CD14-positive monocyte (primary cell): ENCODE measurements around the gene UPK1A. TPM values are rescaled to one million over a fixed set of nuclear protein-coding genes. Genes with fewer than 3 reads are reported as not detected.

ENCODE experiments used
- DNase-seq, 3 donors: peaks; one replicate each; pipeline ENCODE4 v3.0.0-alpha.2; 2011 to 2022
- H2AFZ ChIP-seq: 2 replicates; pipeline ENCODE4 v1.6.0; 2012; ENCODE audit warnings: mild to moderate bottlenecking, low read depth, low read length, inconsistent platforms; ENCODE audit not compliant: insufficient read depth, poor library complexity, severe bottlenecking
- H3K27ac ChIP-seq, 2 donors: 1 replicate in 1 of 2; 2 replicates in 1 of 2; pipeline ENCODE4 v1.5.1; 2012 to 2013; ENCODE audit warnings: low read length in 2 of 2, control low read depth in 1 of 2, inconsistent platforms in 1 of 2, low read depth in 1 of 2, mild to moderate bottlenecking in 1 of 2
- H3K27me3 ChIP-seq, 2 donors: one replicate each; pipeline versions ENCODE4 v1.6.0 to v1.6.1; 2011 to 2013; ENCODE audit warnings: low read length in 2 of 2; ENCODE audit not compliant: control insufficient read depth in 2 of 2, insufficient read depth in 2 of 2
- H3K36me3 ChIP-seq, 2 donors: replicated peaks in 1 of 2; 1 replicate in 1 of 2; 2 replicates in 1 of 2; pipeline versions ENCODE4 v1.5.1 to v1.6.1; 2012 to 2013; ENCODE audit warnings: low read length in 2 of 2, control low read depth in 1 of 2, inconsistent platforms in 1 of 2, mild to moderate bottlenecking in 1 of 2; ENCODE audit not compliant: insufficient read depth in 2 of 2, control insufficient read depth in 1 of 2
- H3K4me1 ChIP-seq, 2 donors: 1 replicate in 1 of 2; 2 replicates in 1 of 2; pipeline versions ENCODE4 v1.5.1 to v1.6.1; 2012 to 2013; ENCODE audit warnings: low read length in 2 of 2, control low read depth in 1 of 2, inconsistent platforms in 1 of 2, mild to moderate bottlenecking in 1 of 2, moderate library complexity in 1 of 2; ENCODE audit not compliant: insufficient read depth in 2 of 2, control insufficient read depth in 1 of 2
- H3K4me2 ChIP-seq: replicated peaks from 2 replicates; pipeline ENCODE3; 2012; ENCODE audit warnings: low read length, moderate library complexity, mild to moderate bottlenecking; ENCODE audit not compliant: poor library complexity, severe bottlenecking; ENCODE audit errors: extremely low read depth
- H3K4me3 ChIP-seq, 3 experiments: fragments of 200-600 bp in 1 of 3; sonication (generic) in 1 of 3; replicated peaks in 1 of 3; 1 replicate in 2 of 3; 2 replicates in 1 of 3; pipeline ENCODE4 v1.5.1; 2011 to 2013; ENCODE audit warnings: low read length in 3 of 3, mild to moderate bottlenecking in 3 of 3, control low read depth in 2 of 3, low read depth in 2 of 3, inconsistent platforms in 1 of 3, moderate library complexity in 1 of 3
- H3K79me2 ChIP-seq: 2 replicates; pipeline ENCODE4 v1.6.0; 2012; ENCODE audit warnings: mild to moderate bottlenecking, control low read depth, inconsistent platforms, low read length, moderate library complexity; ENCODE audit not compliant: insufficient read depth
- H3K9ac ChIP-seq: 2 replicates; pipeline ENCODE4 v1.6.0; 2017; ENCODE audit warnings: low read length, mild to moderate bottlenecking; ENCODE audit not compliant: insufficient read depth, poor library complexity, severe bottlenecking
- H3K9me3 ChIP-seq, 2 donors: replicated peaks in 1 of 2; 1 replicate in 1 of 2; 2 replicates in 1 of 2; pipeline versions ENCODE4 v1.5.1 to v1.6.1; 2012 to 2013; ENCODE audit warnings: low read length in 2 of 2, control low read depth in 1 of 2; ENCODE audit not compliant: control insufficient read depth in 1 of 2, insufficient read depth in 1 of 2
- H4K20me1 ChIP-seq: 2 replicates; pipeline ENCODE4 v1.6.0; 2012; ENCODE audit warnings: mild to moderate bottlenecking, low read length, control low read depth, moderate library complexity; ENCODE audit not compliant: insufficient read depth
- H3K27ac Mint-ChIP-seq, 7 donors: one replicate each; pipeline ENCODE4 v1.8.0; 2020; ENCODE audit warnings: mild to moderate bottlenecking in 7 of 7, mixed read lengths in 7 of 7, moderate library complexity in 6 of 7, inconsistent platforms in 2 of 7
- H3K27me3 Mint-ChIP-seq, 3 donors: one replicate each; pipeline ENCODE4 v1.8.0; 2021 to 2022; ENCODE audit warnings: low read depth in 3 of 3, mild to moderate bottlenecking in 3 of 3, mixed read lengths in 3 of 3, moderate library complexity in 3 of 3, inconsistent platforms in 1 of 3
- H3K36me3 Mint-ChIP-seq, 2 donors: one replicate each; pipeline ENCODE4 v1.8.0; 2020; ENCODE audit warnings: mixed read lengths in 2 of 2, inconsistent platforms in 1 of 2, mild to moderate bottlenecking in 1 of 2
- H3K4me1 Mint-ChIP-seq: one replicate; pipeline ENCODE4 v1.8.0; 2020; ENCODE audit warnings: mild to moderate bottlenecking, mixed read lengths
- H3K4me3 Mint-ChIP-seq, 2 donors: one replicate each; pipeline ENCODE4 v1.8.0; 2020; ENCODE audit warnings: mild to moderate bottlenecking in 2 of 2, mixed read lengths in 2 of 2, moderate library complexity in 1 of 2
- H3K9me3 Mint-ChIP-seq, 7 donors: one replicate each; pipeline ENCODE4 v1.8.0; 2020 to 2022; ENCODE audit warnings: mixed read lengths in 7 of 7, mild to moderate bottlenecking in 6 of 7, moderate library complexity in 6 of 7, inconsistent platforms in 2 of 7
- CTCF ChIP-seq: fragments of 200-600 bp; IDR thresholded peaks from one replicate; pipeline ENCODE4 v1.8.0; 2022; ENCODE audit warnings: antibody characterized with exemption, mild to moderate bottlenecking
- WGBS: methylation state at CpG from one replicate; pipeline ENCODE4 v1.1.5; 2013; ENCODE audit warnings: missing lambda C conversion rate; ENCODE audit not compliant: insufficient coverage; 5-methylcytosine and 5-hydroxymethylcytosine counted together
- intact Hi-C, 2 donors: fragments of 100-400 bp; cut with micrococcal nuclease; formaldehyde crosslinking; loops; one replicate each; pipeline versions ENCODE4 v1.15.0 to v1.15.1; 2023
- polyA plus RNA-seq, 3 donors: library from polyadenylated mRNA; depleted of rRNA in 1 of 3; unstranded in 2 of 3; stranded (reverse) in 1 of 3; fragments of 300-500 nt in 2 of 3; fragments of >200 nt in 1 of 3; fragmentation: Illumina TruSeq in 2 of 3; gene quantifications; 1 replicate in 2 of 3; 2 replicates in 1 of 3; pipeline ENCODE4 v1.2.3, GENCODE V29; 2012 to 2021

UPK1A gene
- polyA plus RNA-seq, 3 donors = not detected

GRCh38 chr19:35712567-35713505 lies 46.5 kb downstream of the UPK1A start:
- no peaks in the 10 kb centered on the region for H3K79me2 ChIP-seq
- no peak overlapping the region for H3K4me2 ChIP-seq
- H3K27ac ChIP-seq = no peak overlapping the region
- no peaks in the 10 kb centered on the region for H3K27me3 ChIP-seq
- H3K4me3 Mint-ChIP-seq = peak overlapping the region in 1 of 2 donors; percentile 45
- H2AFZ ChIP-seq = no peak overlapping the region
- no peak overlapping the region for H3K9ac ChIP-seq
- H3K27ac Mint-ChIP-seq = peak overlapping the region in 1 of 7 donors; percentile 37
- intact Hi-C loops = no loop called here
- no peaks in the 10 kb centered on the region for H3K36me3 Mint-ChIP-seq
- WGBS = 100% methylated on average over 5 of the region's 11 CpGs
- no peaks in the 10 kb centered on the region for H3K36me3 ChIP-seq
- H4K20me1 ChIP-seq = no peaks in the 10 kb centered on the region
- DNase-seq = no peak
- H3K27me3 Mint-ChIP-seq = peaks cover 6 to 7% (median 6%) of the 10 kb centered on the region in 3 donors
- no peaks in the 10 kb centered on the region for H3K9me3 Mint-ChIP-seq
- peaks cover 13 to 19% of the 10 kb centered on the region in 2 donors for H3K4me1 ChIP-seq
- no peaks in the 10 kb centered on the region for H3K9me3 ChIP-seq
- peaks cover 15% of the 10 kb centered on the region for H3K4me1 Mint-ChIP-seq
- TF ChIP-seq CTCF = no peak
- H3K4me3 ChIP-seq = no peak overlapping the region

GRCh38 chr19:35713506-35713850 lies 47.2 kb downstream of the UPK1A start:
- Histone ChIP-seq H3K36me3 (no peaks in the 10 kb centered on the region), H3K9me3 (no peaks in the 10 kb centered on the region), H4K20me1 (peaks cover 1% of the 10 kb centered on the region), H3K4me1 (peaks cover 13 to 22% of the 10 kb centered on the region in 2 donors), H3K79me2 (peaks cover 5% of the 10 kb centered on the region), H3K4me3 (no peak overlapping the region), H2AFZ (no peak overlapping the region), H3K27me3 (no peaks in the 10 kb centered on the region), H3K27ac (no peak overlapping the region), H3K9ac (no peak overlapping the region), H3K4me2 (no peak overlapping the region)
- Mint-ChIP-seq H3K27me3 (peaks cover 4 to 6% (median 6%) of the 10 kb centered on the region in 3 donors), H3K27ac (peak overlapping the region in 1 of 7 donors; percentile 6), H3K4me1 (peaks cover 16% of the 10 kb centered on the region), H3K36me3 (no peaks in the 10 kb centered on the region), H3K4me3 (no peak overlapping the region), H3K9me3 (no peaks in the 10 kb centered on the region)
- no peak for TF ChIP-seq CTCF
- intact Hi-C loops = no loop called here
- DNase-seq = no peak
- WGBS = no CpG with 5 or more reads among the region's 2 CpGs
